NCI-H460 (cell line): ENCODE data around the gene NDUFS8. TPM values are rescaled to one million over a fixed set of nuclear protein-coding genes. Genes with fewer than 3 reads are reported as not detected.

Experiments
- DNase-seq: peaks from one replicate; pipeline ENCODE4 v3.0.0-alpha.2; 2016; ENCODE audit warnings: low read depth; ENCODE audit errors: extremely low read depth
- total RNA-seq: library from RNA; depleted of rRNA; stranded (reverse); fragments of >200 nt; shearing (Covaris generic); gene quantifications from 2 replicates; pipeline ENCODE4 v1.2.3, GENCODE V29; 2014

NDUFS8 gene
- total RNA-seq, 1 experiment from 2014 or later, result 150 TPM

- no peak for DNase-seq
These were observed 15.5 kb upstream of the NDUFS8 start for GRCh38 chr11:68014947-68015447.

GRCh38 chr11:68015467-68015866 is 15.0 kb upstream of the NDUFS8 start:
- no peak for DNase-seq

DNA sequence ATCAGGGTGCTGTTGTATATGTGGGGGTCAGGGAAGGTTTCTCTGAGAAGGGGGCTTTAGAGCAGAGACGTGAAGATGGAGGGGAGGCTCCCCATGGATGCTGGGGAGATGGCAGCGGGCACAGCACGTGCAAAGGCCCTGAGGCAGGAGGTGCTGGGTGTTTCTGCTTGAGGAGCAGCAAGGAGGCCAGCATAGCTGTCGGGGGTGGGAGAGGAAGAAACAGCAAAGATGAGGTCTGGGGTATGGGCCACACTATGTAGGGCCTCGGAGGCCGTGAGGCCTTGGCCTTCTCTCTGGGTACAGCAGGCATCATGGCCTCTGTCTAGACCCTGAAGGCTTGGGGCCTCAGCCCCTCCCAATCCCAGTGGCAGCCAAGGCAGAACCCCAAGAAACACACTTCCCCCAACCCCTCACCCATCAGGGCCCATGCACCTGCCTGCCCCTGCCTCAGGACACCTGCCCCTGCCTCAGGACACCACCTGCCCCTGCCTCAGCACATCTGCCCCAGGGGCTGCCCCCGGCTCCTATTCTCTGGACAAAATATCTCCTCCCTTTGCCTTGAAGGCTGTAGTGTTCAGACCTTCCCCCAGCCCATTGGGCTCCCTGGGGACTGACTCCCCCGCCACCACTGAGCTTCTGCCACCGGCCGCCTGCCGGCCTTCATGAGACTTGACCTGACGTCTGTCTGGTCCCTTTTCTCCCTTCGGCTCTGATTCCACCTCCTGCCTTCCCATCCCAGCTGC is 14.1 kb upstream of the NDUFS8 start:
- DNase-seq, result no peak

- no peak for DNase-seq
These were observed 13.3 kb upstream of the NDUFS8 start for GRCh38 chr11:68016904-68017817.

DNA sequence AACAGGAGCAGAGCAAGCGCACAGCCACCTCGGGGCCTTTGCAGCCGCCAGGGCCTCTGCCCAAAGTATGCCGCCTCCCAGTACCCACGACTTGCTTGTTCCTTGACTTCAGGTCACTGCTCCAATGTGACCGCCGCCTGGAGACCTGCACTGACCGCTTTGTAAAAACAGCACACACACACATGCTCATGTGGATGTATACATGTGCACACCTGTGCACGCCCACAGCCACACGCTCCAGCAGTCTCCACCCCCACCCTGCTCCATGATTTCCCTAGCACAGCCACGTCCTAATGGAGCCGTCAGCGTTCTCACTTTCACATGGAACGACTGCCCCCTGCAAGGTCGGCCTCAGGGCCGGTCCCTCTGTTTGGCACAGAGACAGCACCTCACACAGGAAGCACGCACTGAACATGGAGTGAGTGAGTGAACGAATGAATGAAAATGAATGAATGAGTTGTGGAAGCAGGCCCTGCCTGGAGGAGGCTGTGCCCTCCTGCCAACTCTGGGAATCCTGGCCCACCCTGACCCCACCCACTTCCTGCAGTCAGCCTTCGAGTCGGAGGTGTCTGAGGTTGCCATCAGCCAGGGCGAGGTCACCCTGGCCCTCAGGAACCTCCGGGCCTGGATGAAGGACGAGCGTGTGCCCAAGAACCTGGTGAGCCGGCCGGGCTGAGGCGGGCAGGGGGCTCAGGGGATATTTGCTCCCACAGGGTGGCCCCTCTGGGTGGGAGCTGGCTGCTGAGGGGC is 12.3 kb upstream of the NDUFS8 start:
- no peak for DNase-seq

DNA sequence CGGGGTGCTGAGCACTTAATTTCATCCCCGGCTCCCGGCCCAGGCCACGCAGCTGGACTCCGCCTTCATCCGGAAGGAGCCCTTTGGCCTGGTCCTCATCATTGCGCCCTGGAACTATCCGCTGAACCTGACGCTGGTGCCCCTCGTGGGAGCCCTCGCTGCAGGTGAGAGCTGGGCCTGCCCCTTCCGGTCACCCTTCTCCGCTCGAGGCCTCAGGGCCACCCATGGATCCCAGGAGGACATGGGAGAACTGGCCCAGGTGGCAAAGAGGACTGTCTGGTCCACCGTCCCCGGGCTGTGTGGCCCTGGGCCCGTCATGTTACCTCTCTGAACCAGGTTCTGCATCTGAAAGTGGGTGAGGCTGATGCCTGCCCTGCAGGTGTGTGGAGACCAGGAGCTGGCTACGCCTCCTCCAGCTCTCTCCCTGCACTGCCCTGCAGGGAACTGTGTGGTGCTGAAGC is 11.7 kb upstream of the NDUFS8 start:
- DNase-seq, result no peak

GRCh38 chr11:68019486-68019885 is 11.0 kb upstream of the NDUFS8 start:
- DNase-seq, result no peak

GRCh38 chr11:68020575-68020974 is 9.9 kb upstream of the NDUFS8 start:
- no peak for DNase-seq

GRCh38 chr11:68021167-68021787 is 9.2 kb upstream of the NDUFS8 start:
- DNase-seq, result no peak

DNA sequence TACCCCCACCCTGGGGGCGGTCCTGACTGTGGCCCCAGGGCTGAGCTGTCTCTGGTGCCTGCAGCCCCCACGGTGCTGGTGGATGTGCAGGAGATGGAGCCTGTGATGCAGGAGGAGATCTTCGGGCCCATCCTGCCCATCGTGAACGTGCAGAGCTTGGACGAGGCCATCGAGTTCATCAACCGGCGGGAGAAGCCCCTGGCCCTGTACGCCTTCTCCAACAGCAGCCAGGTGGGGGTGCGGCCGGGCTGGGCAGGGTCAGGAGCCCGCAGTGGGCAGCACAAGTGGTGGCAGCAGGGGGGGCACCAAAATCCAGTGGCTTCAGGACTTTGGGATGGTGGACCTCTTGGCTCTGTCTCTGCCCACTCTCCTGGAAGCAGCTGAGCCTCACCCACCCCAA is 8.0 kb upstream of the NDUFS8 start:
- DNase-seq, result no peak

- no peak for DNase-seq
These were observed 6.0 kb upstream of the NDUFS8 start for GRCh38 chr11:68024508-68024907.

- no peak for DNase-seq
These were observed 5.4 kb upstream of the NDUFS8 start for GRCh38 chr11:68025047-68025446.

DNA sequence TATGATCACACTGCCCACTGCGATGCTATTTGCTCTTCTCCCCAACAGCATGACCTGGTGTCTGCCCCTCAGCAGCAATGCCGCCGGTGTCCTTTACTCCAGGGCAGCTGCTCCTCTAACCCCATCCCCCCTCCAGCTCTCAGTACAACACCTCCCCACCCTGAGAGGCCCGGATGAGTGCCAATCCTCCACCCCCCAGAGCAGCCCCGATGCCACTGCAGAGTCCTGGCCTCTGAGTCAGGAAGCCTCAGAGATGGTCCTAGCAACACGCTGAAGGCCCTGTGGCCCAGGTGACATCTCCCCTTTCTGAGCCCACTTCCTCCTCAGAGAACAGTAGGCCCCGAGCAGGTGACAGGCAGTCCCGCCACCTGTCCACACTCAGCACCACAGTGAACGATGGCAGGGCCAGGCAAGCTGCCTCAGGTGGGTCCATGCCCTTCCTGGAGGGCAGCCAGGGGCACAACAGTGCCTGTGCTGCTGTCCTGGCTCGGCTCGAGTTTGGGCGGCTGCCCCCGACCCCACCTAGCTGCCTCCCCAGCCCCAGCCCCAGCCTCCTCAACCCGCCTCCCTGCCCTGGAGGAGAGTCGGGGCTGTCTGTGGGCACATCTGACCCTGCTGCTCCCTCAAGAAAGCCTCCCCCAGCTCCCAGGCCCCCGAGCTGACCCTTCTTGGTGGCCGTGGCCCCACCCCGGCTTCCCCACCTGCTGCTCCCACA is 3.9 kb upstream of the NDUFS8 start:
- DNase-seq, result no peak

- DNase-seq, result no peak
These were observed 2.8 kb upstream of the NDUFS8 start for GRCh38 chr11:68027667-68028066.

GRCh38 chr11:68028802-68029545 is 1.5 kb upstream of the NDUFS8 start:
- DNase-seq, result no peak

DNA sequence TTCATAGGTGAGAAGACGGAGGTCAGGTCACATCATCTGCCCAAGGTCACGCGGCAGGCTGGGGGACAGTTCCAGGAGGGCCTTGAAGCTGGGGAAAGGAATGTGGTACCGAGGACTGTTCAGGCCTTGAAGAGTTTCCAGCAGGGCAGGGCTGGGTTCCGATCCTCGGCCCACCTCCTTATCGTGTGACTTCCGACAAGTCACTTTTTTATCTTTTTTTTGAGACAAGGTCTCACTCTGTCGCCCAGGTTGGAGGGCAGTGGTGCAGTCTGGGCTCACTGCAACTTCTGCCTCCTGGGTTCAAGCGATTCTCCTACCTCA is 623 bp downstream of the NDUFS8 start:
- no peak for DNase-seq

GRCh38 chr11:68032003-68032402 is 1.5 kb downstream of the NDUFS8 start:
- DNase-seq, result no peak

GRCh38 chr11:68032997-68033707 is 2.7 kb downstream of the NDUFS8 start:
- DNase-seq, result no peak

GRCh38 chr11:68033708-68034045 is 3.2 kb downstream of the NDUFS8 start:
- no peak for DNase-seq
